ENCODE results near the gene UCHL5. TPM values are rescaled to one million over a fixed set of nuclear protein-coding genes. Genes with fewer than 3 reads are reported as not detected.

Gene UCHL5, protein sequence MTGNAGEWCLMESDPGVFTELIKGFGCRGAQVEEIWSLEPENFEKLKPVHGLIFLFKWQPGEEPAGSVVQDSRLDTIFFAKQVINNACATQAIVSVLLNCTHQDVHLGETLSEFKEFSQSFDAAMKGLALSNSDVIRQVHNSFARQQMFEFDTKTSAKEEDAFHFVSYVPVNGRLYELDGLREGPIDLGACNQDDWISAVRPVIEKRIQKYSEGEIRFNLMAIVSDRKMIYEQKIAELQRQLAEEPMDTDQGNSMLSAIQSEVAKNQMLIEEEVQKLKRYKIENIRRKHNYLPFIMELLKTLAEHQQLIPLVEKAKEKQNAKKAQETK
- 37.6 and 50.2 TPM in 2 replicates for total RNA-seq

GRCh38 chr1:193059282-193060114, at the start of gene UCHL5, which contains the start of gene RO60:
UCHL5 (minus strand) TSS chr1:193059360; CDS start chr1:193059260, 100 bp downstream.
RO60 (plus strand) TSS chr1:193059612; CDS start chr1:193069055, 9,443 bp downstream.

DNA sequence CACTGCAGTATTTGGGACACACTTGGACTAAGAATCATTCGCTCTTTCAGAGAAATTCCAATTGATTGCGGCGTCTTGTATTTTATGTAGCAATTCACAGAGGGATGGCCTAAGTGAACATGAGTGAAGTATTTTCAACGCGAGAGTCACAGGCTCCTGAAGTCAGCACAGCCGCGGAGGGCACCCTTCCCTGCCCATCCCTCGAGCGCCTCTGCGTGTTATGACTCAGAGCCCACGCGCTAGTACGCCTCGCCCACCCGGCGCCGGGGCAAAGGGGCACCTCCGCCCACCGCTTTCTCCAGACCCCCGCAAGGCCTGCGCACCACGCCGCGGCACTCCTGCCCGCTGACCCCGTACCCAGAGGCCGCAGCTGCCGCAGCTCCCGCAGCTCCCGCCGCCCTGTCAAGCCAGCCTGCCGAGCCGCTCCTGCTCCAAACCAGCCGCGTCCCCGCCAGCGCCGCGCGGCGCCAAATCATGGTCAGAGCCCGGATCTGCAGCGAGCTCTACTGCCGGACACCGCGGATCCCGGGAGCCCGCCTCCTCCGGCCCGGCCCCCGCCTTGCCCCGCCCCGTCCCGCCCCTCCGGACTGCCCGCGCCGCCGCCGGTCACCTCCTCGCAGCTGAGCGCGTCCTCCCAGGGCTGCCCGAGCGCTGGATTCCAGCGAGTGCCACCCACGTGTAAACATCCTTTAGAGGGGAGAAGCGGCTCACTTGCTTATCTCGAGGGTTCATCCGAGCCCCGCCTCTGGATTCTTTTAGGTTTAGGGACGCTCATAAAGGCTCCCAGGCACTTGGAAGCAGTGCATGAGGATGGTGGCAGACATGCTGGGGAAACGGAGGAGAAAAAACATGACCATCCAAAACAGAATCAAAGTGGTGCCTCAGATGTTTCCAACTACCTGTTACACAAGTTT, 46.0 kb upstream of the UCHL5 start, which contains the start of gene GLRX2:
Gene GLRX2 (minus strand): TSS at position 508 of the 914 bp plus-strand sequence. CDS start 32 bp downstream, at position 476.

Other genes with a start within 250 kb of the UCHL5 start
- 175 and 195 TPM in 2 replicates for gene RO60, start 252 bp upstream of the UCHL5 start, total RNA-seq
- gene GLRX2, start 46.1 kb upstream of the UCHL5 start, total RNA-seq: 5.5 and 9.0 TPM in 2 replicates
- 17.8 and 37.2 TPM in 2 replicates for gene CDC73, start 62.7 kb upstream of the UCHL5 start, total RNA-seq
- gene B3GALT2, start 127.3 kb upstream of the UCHL5 start, total RNA-seq: not detected in 2 replicates

Data from nasal cavity respiratory epithelium epithelial cell of viscerocranial mucosa (primary cell).